OCI-LY1 (cell line): ENCODE results near the gene ANGPTL7.

Source experiments
- H2AFZ ChIP-seq: fragments of 200-600 bp; sonication (generic), shearing (Covaris generic); 2 replicates; pipeline ENCODE4 v1.6.0; 2014; ENCODE audit warnings: antibody characterized with exemption, mild to moderate bottlenecking, low read length
- H3F3A ChIP-seq: fragments of 200-600 bp; sonication (generic), shearing (Covaris generic); 2 replicates; pipeline ENCODE4 v1.6.0; 2014; ENCODE audit warnings: mild to moderate bottlenecking, antibody characterized with exemption, low read length, moderate library complexity; ENCODE audit not compliant: insufficient read depth
- H3K27ac ChIP-seq: fragments of 200-600 bp; sonication (generic); 2 replicates; pipeline ENCODE4 v1.5.1; 2014; ENCODE audit warnings: low read length, mixed run types, mild to moderate bottlenecking, low read depth; ENCODE audit not compliant: poor library complexity, severe bottlenecking
- H3K27me3 ChIP-seq: fragments of 200-600 bp; sonication (generic); 2 replicates; pipeline ENCODE4 v1.6.0; 2014; ENCODE audit warnings: antibody characterized with exemption, mild to moderate bottlenecking, low read length, moderate library complexity; ENCODE audit not compliant: insufficient read depth
- H3K36me3 ChIP-seq: fragments of 200-600 bp; sonication (generic); 2 replicates; pipeline ENCODE4 v1.6.1; 2014; ENCODE audit warnings: mild to moderate bottlenecking, antibody characterized with exemption, low read length, moderate library complexity, mixed read lengths; ENCODE audit not compliant: insufficient read depth
- H3K4me1 ChIP-seq: fragments of 200-600 bp; sonication (generic); 2 replicates; pipeline ENCODE4 v1.5.1; 2014; ENCODE audit warnings: mild to moderate bottlenecking, low read length, moderate library complexity; ENCODE audit not compliant: insufficient read depth, severe bottlenecking
- H3K4me2 ChIP-seq: fragments of 200-600 bp; sonication (generic), shearing (Covaris generic); 2 replicates; pipeline ENCODE4 v1.6.1; 2014; ENCODE audit warnings: low read length
- H3K4me3 ChIP-seq: fragments of 200-600 bp; sonication (generic); 2 replicates; pipeline ENCODE4 v1.5.1; 2014; ENCODE audit warnings: low read length, low read depth, mild to moderate bottlenecking, mixed read lengths; ENCODE audit not compliant: poor library complexity, severe bottlenecking
- H3K79me2 ChIP-seq: fragments of 200-600 bp; shearing (Covaris generic); 2 replicates; pipeline ENCODE4 v1.6.1; 2016; ENCODE audit warnings: mixed run types, low read length, mixed read lengths; ENCODE audit not compliant: insufficient read depth
- H3K9ac ChIP-seq: fragments of 200-600 bp; sonication (generic), shearing (Covaris generic); 2 replicates; pipeline ENCODE4 v1.6.1; 2014; ENCODE audit warnings: mild to moderate bottlenecking, low read length, mixed read lengths
- H3K9me2 ChIP-seq: fragments of 200-600 bp; sonication (generic), shearing (Covaris generic); 2 replicates; pipeline ENCODE4 v1.6.1; 2014; ENCODE audit warnings: low read depth, mild to moderate bottlenecking, low read length, mixed read lengths
- H3K9me3 ChIP-seq: fragments of 200-600 bp; shearing (Covaris generic); 2 replicates; pipeline ENCODE4 v1.6.1; 2014; ENCODE audit warnings: low read length, mixed read lengths
- H4K20me1 ChIP-seq: fragments of 200-600 bp; sonication (generic), shearing (Covaris generic); 2 replicates; pipeline ENCODE4 v1.6.0; 2016; ENCODE audit warnings: mild to moderate bottlenecking, low read length; ENCODE audit not compliant: insufficient read depth
- EZH2 ChIP-seq: fragments of 200-600 bp; sonication (generic), shearing (Covaris generic); IDR thresholded peaks from 2 replicates; pipeline ENCODE4 v1.8.0; 2017; ENCODE audit warnings: borderline replicate concordance, mixed run types, mild to moderate bottlenecking, antibody characterized with exemption, low read length, moderate library complexity, mixed read lengths
- TF ChIP-seq, protein P1 (sequence below): fragments of 200-600 bp; sonication (generic), shearing (Covaris generic); IDR thresholded peaks from 2 replicates; pipeline ENCODE4 v1.5.1; 2017; ENCODE audit warnings: mild to moderate bottlenecking, antibody characterized with exemption, low read length, moderate library complexity, mixed read lengths

ANGPTL7 gene

GRCh38 chr1:11211461-11211860 lies 22.3 kb downstream of the ANGPTL7 start:
- no peak overlapping the region for H2AFZ ChIP-seq
- no peak overlapping the region for H3K9ac ChIP-seq
- H3K27me3 ChIP-seq, result no peaks in the 10 kb centered on the region
- no peak overlapping the region for H3K4me2 ChIP-seq
- H3K9me3 ChIP-seq, result no peaks in the 10 kb centered on the region
- no peaks in the 10 kb centered on the region for H3K9me2 ChIP-seq
- H3K27ac ChIP-seq, result no peak overlapping the region
- H3K36me3 ChIP-seq, result peaks cover 97% of the 10 kb centered on the region
- no peak for TF ChIP-seq EZH2
- TF ChIP-seq, protein P1, sequence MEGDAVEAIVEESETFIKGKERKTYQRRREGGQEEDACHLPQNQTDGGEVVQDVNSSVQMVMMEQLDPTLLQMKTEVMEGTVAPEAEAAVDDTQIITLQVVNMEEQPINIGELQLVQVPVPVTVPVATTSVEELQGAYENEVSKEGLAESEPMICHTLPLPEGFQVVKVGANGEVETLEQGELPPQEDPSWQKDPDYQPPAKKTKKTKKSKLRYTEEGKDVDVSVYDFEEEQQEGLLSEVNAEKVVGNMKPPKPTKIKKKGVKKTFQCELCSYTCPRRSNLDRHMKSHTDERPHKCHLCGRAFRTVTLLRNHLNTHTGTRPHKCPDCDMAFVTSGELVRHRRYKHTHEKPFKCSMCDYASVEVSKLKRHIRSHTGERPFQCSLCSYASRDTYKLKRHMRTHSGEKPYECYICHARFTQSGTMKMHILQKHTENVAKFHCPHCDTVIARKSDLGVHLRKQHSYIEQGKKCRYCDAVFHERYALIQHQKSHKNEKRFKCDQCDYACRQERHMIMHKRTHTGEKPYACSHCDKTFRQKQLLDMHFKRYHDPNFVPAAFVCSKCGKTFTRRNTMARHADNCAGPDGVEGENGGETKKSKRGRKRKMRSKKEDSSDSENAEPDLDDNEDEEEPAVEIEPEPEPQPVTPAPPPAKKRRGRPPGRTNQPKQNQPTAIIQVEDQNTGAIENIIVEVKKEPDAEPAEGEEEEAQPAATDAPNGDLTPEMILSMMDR, result no peak
- no peak overlapping the region for H3K4me3 ChIP-seq
- no peaks in the 10 kb centered on the region for H3K79me2 ChIP-seq
- H3K4me1 ChIP-seq, result no peaks in the 10 kb centered on the region
- H3F3A ChIP-seq, result no peaks in the 10 kb centered on the region
- no peaks in the 10 kb centered on the region for H4K20me1 ChIP-seq

DNA sequence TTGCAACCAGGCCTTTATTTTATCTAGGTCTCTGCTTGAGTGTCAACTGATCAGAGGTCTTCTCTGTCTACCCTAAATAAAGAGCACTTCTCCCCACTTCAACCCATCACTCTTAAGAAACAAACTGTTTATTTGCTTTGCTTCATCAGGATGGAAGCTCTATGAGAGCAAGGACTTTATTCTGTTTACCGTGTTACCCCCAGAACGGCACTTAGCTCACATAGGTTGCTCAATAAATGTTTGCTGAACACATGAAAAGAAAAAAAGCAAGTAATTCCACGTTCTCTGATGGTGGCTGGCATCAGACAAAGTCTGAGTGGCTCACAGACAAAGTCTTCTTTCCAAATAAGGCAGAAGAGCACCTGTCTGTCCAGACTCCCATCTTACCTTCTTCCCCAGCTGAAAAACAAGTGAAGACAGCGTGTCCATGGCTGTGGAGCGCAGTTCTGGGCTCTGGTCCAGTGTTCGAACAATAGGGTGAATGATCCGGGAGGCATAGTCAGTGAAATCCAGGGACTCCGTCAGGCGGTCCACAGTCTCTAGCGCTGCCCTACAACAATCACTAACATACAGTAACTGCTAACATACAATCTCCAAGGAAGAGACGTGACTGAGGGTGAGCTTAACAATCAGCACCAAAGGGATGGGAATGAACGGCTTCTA lies 22.9 kb downstream of the ANGPTL7 start:
- Histone ChIP-seq H2AFZ (no peak overlapping the region), H3K9me2 (no peaks in the 10 kb centered on the region), H4K20me1 (no peaks in the 10 kb centered on the region), H3K9me3 (no peaks in the 10 kb centered on the region), H3F3A (no peaks in the 10 kb centered on the region), H3K4me3 (no peak overlapping the region), H3K9ac (no peak overlapping the region), H3K79me2 (no peaks in the 10 kb centered on the region), H3K4me1 (no peaks in the 10 kb centered on the region), H3K27ac (no peak overlapping the region), H3K4me2 (no peak overlapping the region), H3K36me3 (peaks cover 97% of the 10 kb centered on the region), H3K27me3 (no peaks in the 10 kb centered on the region)
- no peak for TF ChIP-seq EZH2
- TF ChIP-seq, protein P1, result no peak

DNA sequence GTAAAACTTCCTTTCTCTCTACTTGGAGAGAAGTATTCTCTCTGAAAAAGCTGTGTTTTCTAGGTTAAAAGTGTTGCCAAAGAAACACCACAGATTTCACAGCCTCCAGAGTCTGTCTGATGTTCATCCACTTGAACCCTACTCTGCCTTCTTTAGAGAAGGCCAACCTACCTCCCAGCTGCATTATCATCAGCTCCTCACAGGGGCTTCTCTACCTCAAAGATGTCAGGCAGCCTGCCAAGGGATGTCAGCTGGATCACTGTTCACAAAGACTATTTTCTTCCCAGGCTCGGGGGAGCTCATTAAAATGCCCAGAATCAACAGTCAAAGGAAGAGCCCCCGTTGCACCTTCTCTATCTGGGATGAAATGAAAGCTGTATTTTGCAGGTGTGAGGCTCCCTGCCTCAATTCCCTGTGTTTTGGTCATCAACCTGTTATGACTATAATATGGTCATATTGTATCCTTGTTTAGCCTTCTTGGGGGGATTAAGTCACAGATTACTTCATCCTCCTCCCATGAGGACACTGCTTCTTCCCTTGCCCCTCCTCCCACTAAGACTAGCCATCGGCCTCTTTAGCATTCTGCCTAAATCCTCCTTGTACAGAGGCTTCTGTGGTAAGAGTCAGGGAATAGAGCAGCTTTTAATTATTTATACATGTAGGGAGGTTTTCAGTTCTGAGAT lies 25.7 kb downstream of the ANGPTL7 start:
- TF ChIP-seq, protein P1, result no peak
- no peaks in the 10 kb centered on the region for H4K20me1 ChIP-seq
- H3K9me2 ChIP-seq, result no peaks in the 10 kb centered on the region
- H3K36me3 ChIP-seq, result peaks cover 92% of the 10 kb centered on the region
- no peaks in the 10 kb centered on the region for H3K9me3 ChIP-seq
- no peak overlapping the region for H3K4me3 ChIP-seq
- no peaks in the 10 kb centered on the region for H3K79me2 ChIP-seq
- no peak overlapping the region for H3K27ac ChIP-seq
- no peaks in the 10 kb centered on the region for H3K4me1 ChIP-seq
- no peak overlapping the region for H3K9ac ChIP-seq
- H3K27me3 ChIP-seq, result no peaks in the 10 kb centered on the region
- no peaks in the 10 kb centered on the region for H3F3A ChIP-seq
- no peak overlapping the region for H2AFZ ChIP-seq
- no peak overlapping the region for H3K4me2 ChIP-seq
